ENCODE measurements around the gene MOCS3. TPM values are rescaled to one million over a fixed set of nuclear protein-coding genes. Genes with fewer than 3 reads are reported as not detected.

MOCS3 gene
- total RNA-seq, 1 experiment from 2014 or later, result 6.4 TPM

GRCh38 chr20:50958615-50959542 is at the start of gene MOCS3 (continued):
- TF ChIP-seq, protein P1, sequence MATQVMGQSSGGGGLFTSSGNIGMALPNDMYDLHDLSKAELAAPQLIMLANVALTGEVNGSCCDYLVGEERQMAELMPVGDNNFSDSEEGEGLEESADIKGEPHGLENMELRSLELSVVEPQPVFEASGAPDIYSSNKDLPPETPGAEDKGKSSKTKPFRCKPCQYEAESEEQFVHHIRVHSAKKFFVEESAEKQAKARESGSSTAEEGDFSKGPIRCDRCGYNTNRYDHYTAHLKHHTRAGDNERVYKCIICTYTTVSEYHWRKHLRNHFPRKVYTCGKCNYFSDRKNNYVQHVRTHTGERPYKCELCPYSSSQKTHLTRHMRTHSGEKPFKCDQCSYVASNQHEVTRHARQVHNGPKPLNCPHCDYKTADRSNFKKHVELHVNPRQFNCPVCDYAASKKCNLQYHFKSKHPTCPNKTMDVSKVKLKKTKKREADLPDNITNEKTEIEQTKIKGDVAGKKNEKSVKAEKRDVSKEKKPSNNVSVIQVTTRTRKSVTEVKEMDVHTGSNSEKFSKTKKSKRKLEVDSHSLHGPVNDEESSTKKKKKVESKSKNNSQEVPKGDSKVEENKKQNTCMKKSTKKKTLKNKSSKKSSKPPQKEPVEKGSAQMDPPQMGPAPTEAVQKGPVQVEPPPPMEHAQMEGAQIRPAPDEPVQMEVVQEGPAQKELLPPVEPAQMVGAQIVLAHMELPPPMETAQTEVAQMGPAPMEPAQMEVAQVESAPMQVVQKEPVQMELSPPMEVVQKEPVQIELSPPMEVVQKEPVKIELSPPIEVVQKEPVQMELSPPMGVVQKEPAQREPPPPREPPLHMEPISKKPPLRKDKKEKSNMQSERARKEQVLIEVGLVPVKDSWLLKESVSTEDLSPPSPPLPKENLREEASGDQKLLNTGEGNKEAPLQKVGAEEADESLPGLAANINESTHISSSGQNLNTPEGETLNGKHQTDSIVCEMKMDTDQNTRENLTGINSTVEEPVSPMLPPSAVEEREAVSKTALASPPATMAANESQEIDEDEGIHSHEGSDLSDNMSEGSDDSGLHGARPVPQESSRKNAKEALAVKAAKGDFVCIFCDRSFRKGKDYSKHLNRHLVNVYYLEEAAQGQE (IDR thresholded peaks at IDR 0.05; ENCODE audit: low read depth), result no peak

DNA sequence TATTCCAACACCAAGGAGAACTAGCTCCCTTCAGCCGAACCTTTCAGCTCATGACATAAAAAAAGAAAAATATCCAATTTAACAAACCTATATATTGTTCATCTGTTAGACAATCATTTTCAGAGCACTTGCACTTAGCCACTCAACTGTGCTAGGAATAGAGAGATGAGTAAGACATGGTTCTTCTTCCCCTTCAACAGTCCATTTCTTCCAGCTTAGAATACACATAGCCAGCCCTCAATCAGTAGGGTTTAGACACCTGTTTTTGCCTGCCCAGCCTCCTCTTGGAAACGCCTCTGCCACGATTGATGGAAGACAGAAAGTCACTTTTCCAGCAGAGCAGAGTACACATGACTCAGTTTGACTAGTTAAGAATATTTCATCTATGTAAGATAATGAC is 49.2 kb upstream of the MOCS3 start:
- Histone ChIP-seq H3K9ac (ENCODE audit: low read length) (no peak overlapping the region), H3K27me3 (ENCODE audit: insufficient read depth, low read length) (no peaks in the 10 kb centered on the region), H3K9me2 (ENCODE audit: insufficient read depth) (no peaks in the 10 kb centered on the region), H3K79me2 (ENCODE audit: insufficient read depth, low read length) (peaks cover 99% of the 10 kb centered on the region), H4K20me1 (ENCODE audit: insufficient read depth) (peaks cover 44% of the 10 kb centered on the region; the same call in 1 of the 2 replicates), H3K4me2 (ENCODE audit: low read length) (no peak overlapping the region), H3K4me1 (ENCODE audit: control insufficient read depth in 1 of 2, insufficient read depth in 2 of 2, low read length in 2 of 2) (peaks cover 0 to 6% of the 10 kb centered on the region in 2 experiments; a peak in 1 of 4 replicates), H3K36me3 (ENCODE audit: control insufficient read depth in 1 of 2, insufficient read depth in 2 of 2, low read length in 2 of 2) (peaks cover 6 to 14% of the 10 kb centered on the region in 2 experiments; a peak in 2 of 4 replicates), H2AFZ (ENCODE audit: low read depth, low read length, poor library complexity, severe bottlenecking) (no peak overlapping the region), H3K4me3 (replicated peaks in 1 of 2; ENCODE audit: low read depth in 1 of 2, low read length in 2 of 2) (no peak overlapping the region), H3K9me3 (ENCODE audit: control insufficient read depth in 1 of 2, insufficient read depth in 1 of 2, low read depth in 1 of 2, low read length in 2 of 2) (no peaks in the 10 kb centered on the region), H3K27ac (ENCODE audit: low read depth, low read length) (no peak overlapping the region)
- intact Hi-C loops (cut with micrococcal nuclease), result no loop called here
- TF ChIP-seq CTCF (IDR thresholded peaks at IDR 0.05 in 2 of 3, conservative IDR thresholded peaks at IDR 0.05 in 1 of 3; ENCODE audit: borderline replicate concordance in 1 of 3, insufficient read depth in 1 of 3, low read depth in 2 of 3, low read length in 2 of 3) (no peak), EZH2 (IDR thresholded peaks at IDR 0.05) (no peak), CEBPB (IDR thresholded peaks at IDR 0.05; ENCODE audit: low read depth) (no peak), POLR2A (IDR thresholded peaks at IDR 0.05; ENCODE audit: borderline replicate concordance, extremely low read depth, insufficient read depth, insufficient read length) (no peak), ATF3 (IDR thresholded peaks at IDR 0.05) (no peak), SRF (IDR thresholded peaks at IDR 0.05; ENCODE audit: low read depth) (no peak), SP1 (IDR thresholded peaks at IDR 0.05; ENCODE audit: low read depth) (no peak), ZFX (IDR thresholded peaks at IDR 0.05) (no peak), SIN3A (IDR thresholded peaks at IDR 0.05; ENCODE audit: low read depth) (no peak), POLR2AphosphoS5 (IDR thresholded peaks at IDR 0.05; ENCODE audit: low read depth, low read length) (no peak), JUND (IDR thresholded peaks at IDR 0.05) (no peak), YY1 (IDR thresholded peaks at IDR 0.05; ENCODE audit: extremely low read depth, insufficient replicate concordance, low read depth, low read length) (no peak)
- TF ChIP-seq, protein P2, sequence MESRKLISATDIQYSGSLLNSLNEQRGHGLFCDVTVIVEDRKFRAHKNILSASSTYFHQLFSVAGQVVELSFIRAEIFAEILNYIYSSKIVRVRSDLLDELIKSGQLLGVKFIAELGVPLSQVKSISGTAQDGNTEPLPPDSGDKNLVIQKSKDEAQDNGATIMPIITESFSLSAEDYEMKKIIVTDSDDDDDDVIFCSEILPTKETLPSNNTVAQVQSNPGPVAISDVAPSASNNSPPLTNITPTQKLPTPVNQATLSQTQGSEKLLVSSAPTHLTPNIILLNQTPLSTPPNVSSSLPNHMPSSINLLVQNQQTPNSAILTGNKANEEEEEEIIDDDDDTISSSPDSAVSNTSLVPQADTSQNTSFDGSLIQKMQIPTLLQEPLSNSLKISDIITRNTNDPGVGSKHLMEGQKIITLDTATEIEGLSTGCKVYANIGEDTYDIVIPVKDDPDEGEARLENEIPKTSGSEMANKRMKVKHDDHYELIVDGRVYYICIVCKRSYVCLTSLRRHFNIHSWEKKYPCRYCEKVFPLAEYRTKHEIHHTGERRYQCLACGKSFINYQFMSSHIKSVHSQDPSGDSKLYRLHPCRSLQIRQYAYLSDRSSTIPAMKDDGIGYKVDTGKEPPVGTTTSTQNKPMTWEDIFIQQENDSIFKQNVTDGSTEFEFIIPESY (IDR thresholded peaks at IDR 0.05; ENCODE audit: extremely low read depth, insufficient replicate concordance, low read length), result no peak
- CTCF ChIA-PET, result no interaction called here
- no TSS peak for BruUV-seq (replicated peaks)
- no peak for ATAC-seq
- RAD21 ChIA-PET (ENCODE audit: low non-redundant PET in 1 of 2, low total read pairs in 2 of 2, uncharacterized antibody in 2 of 2, unreplicated experiment in 2 of 2), result no interaction called here
- POLR2A ChIA-PET, result no interaction called here
- DNase-seq (ENCODE audit: low read depth, low spot score), result no peak
